Measurements from ENCODE around the gene TMEM263. TPM values are rescaled to one million over a fixed set of nuclear protein-coding genes. Genes with fewer than 3 reads are reported as not detected.

Gene TMEM263
- total RNA-seq, 1 experiment from 2014 or later, result 35.0 TPM

DNA sequence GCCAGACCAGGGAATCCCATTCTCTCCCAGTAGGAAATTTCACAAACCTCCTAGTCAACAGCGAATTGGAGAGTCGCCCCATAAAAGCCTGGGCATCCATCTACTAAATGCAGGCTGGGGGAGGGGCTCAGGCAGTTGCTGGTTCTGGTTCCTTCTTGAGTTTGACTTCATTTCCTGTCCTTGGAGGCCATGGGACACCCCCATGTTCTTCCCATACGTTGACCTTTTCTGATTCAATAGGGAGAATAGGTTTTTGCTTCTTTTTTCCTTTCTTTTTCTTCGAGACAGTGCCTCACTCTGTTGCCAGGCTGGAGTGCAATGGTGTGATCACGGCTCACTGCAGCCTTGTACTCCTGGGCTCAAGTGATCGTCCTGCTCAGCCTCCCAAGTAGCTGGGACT is 44.1 kb upstream of the TMEM263 start:
- Histone ChIP-seq H3K4me3 (ENCODE audit: low read depth in 2 of 2, low read length in 2 of 2) (no peak overlapping the region), H3K27ac (ENCODE audit: low read length) (no peak overlapping the region), H3K9me3 (ENCODE audit: control insufficient read depth, insufficient read depth, low read depth, low read length) (no peaks in the 10 kb centered on the region), H3K36me3 (ENCODE audit: control insufficient read depth, insufficient read depth, low read length) (no peaks in the 10 kb centered on the region), H3K4me1 (ENCODE audit: control insufficient read depth, insufficient read depth, low read length) (no peaks in the 10 kb centered on the region), H3K27me3 (ENCODE audit: control insufficient read depth, insufficient read depth, low read length) (no peaks in the 10 kb centered on the region)
- DNase-seq (ENCODE audit: low read depth, low spot score) (no peak), ATAC-seq (no peak)
- intact Hi-C loops (cut with micrococcal nuclease; ENCODE audit: unreplicated experiment), result loop anchor here (10.0 kb wide), 1 partner anchor 557 kb away; the partner anchor contains the start of gene POLR3B
- ChIA-PET POLR2A (no interaction called here), CTCF (no interaction called here)
- no peak for TF ChIP-seq TCF7L2 (IDR thresholded peaks at IDR 0.05; ENCODE audit: low read depth, low read length)
- TF ChIP-seq POLR2AphosphoS5 (IDR thresholded peaks at IDR 0.05; ENCODE audit: low read depth, low read length), result no peak
- TF ChIP-seq SIN3A (IDR thresholded peaks at IDR 0.05; ENCODE audit: borderline replicate concordance, insufficient read depth, low read depth, low read length), result no peak
- no peak for TF ChIP-seq CTCF (IDR thresholded peaks at IDR 0.05)
- TF ChIP-seq, protein P1, sequence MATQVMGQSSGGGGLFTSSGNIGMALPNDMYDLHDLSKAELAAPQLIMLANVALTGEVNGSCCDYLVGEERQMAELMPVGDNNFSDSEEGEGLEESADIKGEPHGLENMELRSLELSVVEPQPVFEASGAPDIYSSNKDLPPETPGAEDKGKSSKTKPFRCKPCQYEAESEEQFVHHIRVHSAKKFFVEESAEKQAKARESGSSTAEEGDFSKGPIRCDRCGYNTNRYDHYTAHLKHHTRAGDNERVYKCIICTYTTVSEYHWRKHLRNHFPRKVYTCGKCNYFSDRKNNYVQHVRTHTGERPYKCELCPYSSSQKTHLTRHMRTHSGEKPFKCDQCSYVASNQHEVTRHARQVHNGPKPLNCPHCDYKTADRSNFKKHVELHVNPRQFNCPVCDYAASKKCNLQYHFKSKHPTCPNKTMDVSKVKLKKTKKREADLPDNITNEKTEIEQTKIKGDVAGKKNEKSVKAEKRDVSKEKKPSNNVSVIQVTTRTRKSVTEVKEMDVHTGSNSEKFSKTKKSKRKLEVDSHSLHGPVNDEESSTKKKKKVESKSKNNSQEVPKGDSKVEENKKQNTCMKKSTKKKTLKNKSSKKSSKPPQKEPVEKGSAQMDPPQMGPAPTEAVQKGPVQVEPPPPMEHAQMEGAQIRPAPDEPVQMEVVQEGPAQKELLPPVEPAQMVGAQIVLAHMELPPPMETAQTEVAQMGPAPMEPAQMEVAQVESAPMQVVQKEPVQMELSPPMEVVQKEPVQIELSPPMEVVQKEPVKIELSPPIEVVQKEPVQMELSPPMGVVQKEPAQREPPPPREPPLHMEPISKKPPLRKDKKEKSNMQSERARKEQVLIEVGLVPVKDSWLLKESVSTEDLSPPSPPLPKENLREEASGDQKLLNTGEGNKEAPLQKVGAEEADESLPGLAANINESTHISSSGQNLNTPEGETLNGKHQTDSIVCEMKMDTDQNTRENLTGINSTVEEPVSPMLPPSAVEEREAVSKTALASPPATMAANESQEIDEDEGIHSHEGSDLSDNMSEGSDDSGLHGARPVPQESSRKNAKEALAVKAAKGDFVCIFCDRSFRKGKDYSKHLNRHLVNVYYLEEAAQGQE (IDR thresholded peaks at IDR 0.05; ENCODE audit: insufficient read depth in 1 of 2, low read depth in 2 of 2, low read length in 1 of 2), result no peak
- BruUV-seq (replicated peaks), result no TSS peak
- in situ Hi-C loops (cut with HindIII; ENCODE audit: low pct_unique_long_range_greater_than_20kb, low sequenced_read_pairs), result no loop called here

GRCh38 chr12:106913456-106913855 is 42.3 kb upstream of the TMEM263 start:
- no peaks in the 10 kb centered on the region for H3K4me1 ChIP-seq (ENCODE audit: control insufficient read depth, insufficient read depth, low read length)
- ChIA-PET CTCF (no interaction called here), POLR2A (no interaction called here)
- BruUV-seq (replicated peaks), result no TSS peak
- intact Hi-C loops (cut with micrococcal nuclease; ENCODE audit: unreplicated experiment) (loop anchor here (10.0 kb wide), 1 partner anchor 559 kb away; the partner anchor contains the start of gene POLR3B), in situ Hi-C loops (cut with HindIII; ENCODE audit: low pct_unique_long_range_greater_than_20kb, low sequenced_read_pairs) (no loop called here)
- no peak for DNase-seq (ENCODE audit: low read depth, low spot score)
- TF ChIP-seq, protein P1 (IDR thresholded peaks at IDR 0.05; ENCODE audit: insufficient read depth in 1 of 2, low read depth in 2 of 2, low read length in 1 of 2), result no peak
- no peak for TF ChIP-seq CTCF (IDR thresholded peaks at IDR 0.05)
- TF ChIP-seq SIN3A (IDR thresholded peaks at IDR 0.05; ENCODE audit: borderline replicate concordance, insufficient read depth, low read depth, low read length), result no peak
- TF ChIP-seq POLR2AphosphoS5 (IDR thresholded peaks at IDR 0.05; ENCODE audit: low read depth, low read length), result no peak
- no peak for TF ChIP-seq TCF7L2 (IDR thresholded peaks at IDR 0.05; ENCODE audit: low read depth, low read length)
- H3K36me3 ChIP-seq (ENCODE audit: control insufficient read depth, insufficient read depth, low read length), result no peaks in the 10 kb centered on the region
- no peak for ATAC-seq
- no peaks in the 10 kb centered on the region for H3K27me3 ChIP-seq (ENCODE audit: control insufficient read depth, insufficient read depth, low read length)
- H3K9me3 ChIP-seq (ENCODE audit: control insufficient read depth, insufficient read depth, low read depth, low read length), result no peaks in the 10 kb centered on the region
- H3K27ac ChIP-seq (ENCODE audit: low read length), result no peak overlapping the region
- H3K4me3 ChIP-seq (ENCODE audit: low read depth in 2 of 2, low read length in 2 of 2), result no peak overlapping the region
